ENCODE data around the gene UXT.
"Not testable (repeated sequence)": the region's sequence is repeated elsewhere in the genome, so short reads cannot be mapped to it uniquely, and the experiment has no call there.

Gene UXT

GRCh38 chrX:47614618-47615017 lies 44.4 kb downstream of the UXT start:
- no peak for DNase-seq (ENCODE audit: low read depth, low spot score)

DNA sequence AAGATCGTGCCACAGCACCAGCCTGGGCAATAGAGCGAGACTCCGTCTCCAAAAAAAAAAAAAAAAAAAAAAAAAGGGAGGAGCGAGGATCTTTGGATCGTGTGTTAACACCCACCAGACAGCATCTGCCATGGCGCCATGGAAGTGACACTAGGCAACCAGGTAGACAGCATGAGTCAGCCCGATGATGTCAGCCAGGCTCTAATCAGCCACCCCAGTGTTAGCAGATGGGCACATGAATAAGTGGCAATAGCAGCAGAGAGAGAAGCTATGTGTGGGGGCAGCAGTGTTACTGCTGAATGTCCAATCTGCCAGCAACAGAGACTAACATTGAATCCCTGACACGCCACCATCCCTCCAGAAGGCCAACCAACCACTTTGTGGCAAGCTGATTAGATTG lies 45.9 kb downstream of the UXT start:
- DNase-seq (ENCODE audit: low read depth, low spot score) = no peak

DNA sequence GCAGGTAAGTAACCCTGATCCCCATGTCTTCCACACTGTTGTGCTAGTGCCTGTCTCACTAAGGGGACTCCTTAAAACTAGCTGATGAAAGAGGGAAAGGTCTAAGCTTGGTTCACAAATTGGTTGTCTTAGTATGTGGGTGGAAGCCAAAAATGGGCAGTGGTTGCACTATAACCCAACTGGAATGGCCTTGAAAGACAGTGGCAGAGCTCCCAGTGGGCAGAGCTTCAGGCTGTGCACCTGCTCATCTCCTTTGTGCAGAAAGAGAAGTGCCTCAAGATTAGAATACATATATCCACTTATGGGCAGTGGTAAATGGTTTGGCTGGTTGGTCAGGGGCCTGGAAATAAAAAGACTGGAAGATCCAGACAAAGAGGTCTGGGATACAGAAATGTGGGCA lies 46.6 kb downstream of the UXT start:
- DNase-seq (ENCODE audit: low read depth, low spot score) = no peak

DNA sequence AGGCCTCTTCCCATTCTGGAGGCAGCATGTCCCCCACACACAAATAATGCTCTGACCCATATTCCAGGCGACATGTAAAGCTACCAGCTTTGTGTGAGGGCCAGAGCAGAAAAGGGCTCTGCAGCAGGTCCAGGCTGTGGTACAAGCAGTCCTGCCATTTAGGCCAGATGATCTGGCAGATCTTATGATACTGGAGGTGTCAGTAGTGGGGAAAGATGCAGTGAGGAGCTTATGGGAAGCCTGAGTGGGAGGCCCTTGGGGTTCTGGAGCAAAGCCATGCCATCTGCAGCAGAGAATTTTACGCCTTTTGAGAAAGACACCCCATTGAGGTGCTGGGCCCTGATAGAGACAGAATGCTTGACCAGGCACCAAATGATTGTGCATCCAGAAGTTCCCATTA lies 47.1 kb downstream of the UXT start:
- DNase-seq (ENCODE audit: low read depth, low spot score) = no peak

GRCh38 chrX:47611489-47611888 lies 47.5 kb downstream of the UXT start:
- no peak for DNase-seq (ENCODE audit: low read depth, low spot score)

DNA sequence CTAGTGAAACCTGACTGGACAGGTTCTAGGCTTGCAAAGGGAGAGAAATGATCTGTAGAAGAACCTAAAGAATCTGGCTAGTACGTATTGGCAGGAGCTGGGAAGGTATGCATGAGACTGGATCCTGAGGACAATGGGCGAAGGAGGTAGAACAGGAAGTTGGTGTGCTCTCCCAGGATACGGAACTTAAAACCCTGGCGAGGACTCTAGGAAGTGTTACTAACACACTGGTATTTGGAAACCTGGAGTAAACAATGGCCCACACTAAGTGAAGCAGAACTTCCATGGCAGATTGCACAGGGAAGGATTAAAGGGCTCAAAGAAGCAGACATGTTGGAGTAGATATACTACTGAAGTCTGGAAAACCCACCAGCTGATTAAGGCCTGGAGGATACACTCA lies 48.5 kb downstream of the UXT start:
- no peak for DNase-seq (ENCODE audit: low read depth, low spot score)

DNA sequence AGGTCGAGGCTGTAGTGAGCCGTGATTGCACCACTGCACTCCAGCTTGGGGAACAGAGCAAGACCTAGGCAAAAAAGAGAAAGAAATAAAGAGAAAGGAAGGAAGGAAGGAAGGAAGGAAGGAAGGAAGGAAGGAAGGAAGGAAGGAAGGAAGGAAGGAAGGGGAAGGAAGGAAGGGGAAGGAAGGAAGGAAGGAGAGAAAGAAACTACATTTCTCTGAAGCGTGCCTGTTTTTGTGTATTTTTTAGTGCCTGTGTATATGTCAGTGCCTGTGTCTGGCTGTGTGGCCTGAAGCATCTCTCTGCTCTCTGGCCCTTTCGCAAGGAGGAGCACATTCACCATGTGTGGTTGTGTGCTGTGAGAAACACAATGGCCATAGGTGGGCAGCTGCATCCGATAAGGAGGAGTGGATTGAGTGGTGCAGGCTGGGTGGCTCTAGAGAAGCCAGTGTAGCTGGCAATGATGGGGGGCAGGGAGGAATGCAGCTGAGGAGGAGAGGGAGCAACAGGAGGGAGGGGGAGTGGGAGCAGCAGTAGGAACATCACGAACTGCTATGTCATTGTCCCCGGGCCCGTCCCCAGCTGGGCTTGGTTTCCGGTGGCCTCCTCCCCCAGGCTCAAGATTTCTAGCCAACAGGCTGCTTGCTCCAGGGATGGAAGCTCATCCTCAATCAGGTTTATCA lies 50.7 kb downstream of the UXT start:
- no peak for DNase-seq (ENCODE audit: low read depth, low spot score)

GRCh38 chrX:47607091-47607490 lies 51.9 kb downstream of the UXT start:
- no peak for DNase-seq (ENCODE audit: low read depth, low spot score)

GRCh38 chrX:47605024-47605423 lies 54.0 kb downstream of the UXT start:
- DNase-seq (ENCODE audit: low read depth, low spot score) = no peak

GRCh38 chrX:47603125-47603524 lies 55.9 kb downstream of the UXT start:
- DNase-seq (ENCODE audit: low read depth, low spot score) = not testable (repeated sequence)
